HCT116 (cell line): Measurements from ENCODE around the gene RRH. TPM values are rescaled to one million over a fixed set of nuclear protein-coding genes. Genes with fewer than 3 reads are reported as not detected.

ENCODE experiments used
- ATAC-seq: fragments of 200-7000 bp; cut with Tn5 transposase; 2 replicates; pipeline ENCODE4 v1.9.1; 2020; ENCODE audit warnings: mild to moderate bottlenecking, moderate library complexity
- BruUV-seq: library from RNA; stranded (reverse); fragments of 400-500 nt; replicated peaks from 2 replicates; lab custom pipeline; 2021; lab: Mats Ljungman, UMichigan
- CTCF ChIA-PET: fragments of 300-600 bp; sonication (Branson Sonifier 250); formaldehyde crosslinking; loops from one replicate; lab custom pipeline; 2021; ENCODE audit warnings: antibody characterized with exemption; lab: Charles Lee
- POLR2A ChIA-PET: fragments of 300-600, 350-600 bp; sonication (Branson Sonifier 250); formaldehyde crosslinking; loops from one replicate; lab custom pipeline; 2021; ENCODE audit warnings: antibody characterized with exemption; lab: Charles Lee
- RAD21 ChIA-PET, 2 experiments: fragments of 300-600 bp; sonication (Branson Sonifier 250); formaldehyde crosslinking; loops; one replicate each; lab custom pipeline; 2023; ENCODE audit warnings: low total read pairs in 2 of 2; ENCODE audit not compliant: uncharacterized antibody in 2 of 2, unreplicated experiment in 2 of 2, low non-redundant PET in 1 of 2; lab: Charles Lee
- DNase-seq: peaks from one replicate; pipeline ENCODE4 v3.0.0-alpha.2; 2010; ENCODE audit warnings: low read depth, low spot score
- H2AFZ ChIP-seq: fragments of 200-600 bp; shearing (Covaris generic), sonication (generic); 2 replicates; pipeline ENCODE4 v1.6.1; 2017; ENCODE audit warnings: low read depth, mixed run types, mixed read lengths, antibody characterized with exemption, low read length; ENCODE audit not compliant: poor library complexity, severe bottlenecking
- H3K27ac ChIP-seq: 2 replicates; pipeline ENCODE4 v1.5.1; 2012; ENCODE audit warnings: low read depth, low read length
- H3K27me3 ChIP-seq: fragments of 200-600 bp; sonication (generic); 2 replicates; pipeline ENCODE4 v1.6.1; 2016; ENCODE audit warnings: mixed run types, low read length, mixed read lengths; ENCODE audit not compliant: insufficient read depth
- H3K36me3 ChIP-seq, 2 experiments: fragments of 200-500 bp in 1 of 2; fragments of 200-600 bp in 1 of 2; sonication (Bioruptor generic) in 1 of 2; sonication (generic) in 1 of 2; 2 replicates each; pipeline versions ENCODE4 v1.5.1 to v1.6.1; 2014 to 2016; ENCODE audit warnings: low read length in 2 of 2, inconsistent platforms in 1 of 2, mixed read lengths in 1 of 2, mixed run types in 1 of 2; ENCODE audit not compliant: insufficient read depth in 2 of 2, control insufficient read depth in 1 of 2
- H3K4me1 ChIP-seq, 2 experiments: fragments of 200-600 bp in 1 of 2; sonication (generic) in 1 of 2; 2 replicates each; pipeline versions ENCODE4 v1.5.1 to v1.6.1; 2012 to 2017; ENCODE audit warnings: low read length in 2 of 2, inconsistent platforms in 1 of 2, mild to moderate bottlenecking in 1 of 2, mixed read lengths in 1 of 2, mixed run types in 1 of 2, moderate library complexity in 1 of 2; ENCODE audit not compliant: insufficient read depth in 2 of 2, control insufficient read depth in 1 of 2
- H3K4me2 ChIP-seq: fragments of 200-600 bp; sonication (generic); 2 replicates; pipeline ENCODE4 v1.6.1; 2017; ENCODE audit warnings: mixed run types, low read length, mixed read lengths
- H3K4me3 ChIP-seq, 2 experiments: fragments of 200-600 bp in 1 of 2; sonication (generic) in 1 of 2; replicated peaks in 1 of 2; 2 replicates each; pipeline ENCODE4 v1.5.1; 2011 to 2016; ENCODE audit warnings: low read length in 2 of 2, control low read depth in 1 of 2, low read depth in 1 of 2, mild to moderate bottlenecking in 1 of 2, mixed read lengths in 1 of 2, mixed run types in 1 of 2
- H3K79me2 ChIP-seq: fragments of 200-600 bp; sonication (generic); 2 replicates; pipeline ENCODE4 v1.6.1; 2017; ENCODE audit warnings: mild to moderate bottlenecking, mixed run types, low read length, moderate library complexity, mixed read lengths; ENCODE audit not compliant: insufficient read depth
- H3K9ac ChIP-seq: fragments of 200-600 bp; sonication (generic); 2 replicates; pipeline ENCODE4 v1.6.1; 2016; ENCODE audit warnings: low read length, mixed read lengths
- H3K9me2 ChIP-seq: fragments of 200-600 bp; sonication (generic), shearing (Covaris generic); 2 replicates; pipeline ENCODE4 v1.6.1; 2017; ENCODE audit warnings: mixed run types, mild to moderate bottlenecking, moderate library complexity; ENCODE audit not compliant: insufficient read depth
- H3K9me3 ChIP-seq, 2 experiments: fragments of 200-500 bp in 1 of 2; fragments of 200-600 bp in 1 of 2; sonication (Bioruptor generic) in 1 of 2; sonication (generic) in 1 of 2; 2 replicates each; pipeline ENCODE4 v1.6.1; 2014 to 2017; ENCODE audit warnings: low read length in 2 of 2, mixed read lengths in 2 of 2, inconsistent platforms in 1 of 2, low read depth in 1 of 2, mild to moderate bottlenecking in 1 of 2, mixed run types in 1 of 2, moderate library complexity in 1 of 2; ENCODE audit not compliant: control insufficient read depth in 1 of 2, insufficient read depth in 1 of 2
- H4K20me1 ChIP-seq: fragments of 200-600 bp; sonication (generic), shearing (Covaris generic); 2 replicates; pipeline ENCODE4 v1.6.1; 2017; ENCODE audit warnings: mixed run types, mild to moderate bottlenecking, moderate library complexity; ENCODE audit not compliant: insufficient read depth
- ATF3 ChIP-seq: IDR thresholded peaks from 2 replicates; pipeline ENCODE4 v1.6.1; 2012
- CBX3 ChIP-seq: IDR thresholded peaks from 2 replicates; pipeline ENCODE4 v1.6.1; 2012; ENCODE audit warnings: low read depth
- CEBPB ChIP-seq: IDR thresholded peaks from 2 replicates; pipeline ENCODE4 v1.6.1; 2012; ENCODE audit warnings: low read depth
- EGR1 ChIP-seq: IDR thresholded peaks from 2 replicates; pipeline ENCODE4 v1.6.1; 2012; ENCODE audit warnings: low read depth
- ELF1 ChIP-seq: IDR thresholded peaks from 2 replicates; pipeline ENCODE4 v1.6.1; 2012; ENCODE audit warnings: low read depth, borderline replicate concordance
- EZH2phosphoT487 ChIP-seq: fragments of 200-600 bp; IDR thresholded peaks from 2 replicates; pipeline ENCODE4 v1.6.1; 2018; ENCODE audit warnings: antibody characterized with exemption, borderline replicate concordance
- FOSL1 ChIP-seq: IDR thresholded peaks from 2 replicates; pipeline ENCODE4 v1.6.1; 2012; ENCODE audit warnings: low read depth
- JUND ChIP-seq: IDR thresholded peaks from 2 replicates; pipeline ENCODE4 v1.6.1; 2012
- POLR2A ChIP-seq: IDR thresholded peaks from 2 replicates; pipeline ENCODE4 v1.7.0; 2011; ENCODE audit warnings: borderline replicate concordance; ENCODE audit not compliant: insufficient read depth, insufficient read length; ENCODE audit errors: extremely low read depth
- POLR2AphosphoS5 ChIP-seq: IDR thresholded peaks from 2 replicates; pipeline ENCODE4 v1.6.1; 2011; ENCODE audit warnings: mild to moderate bottlenecking, low read depth, low read length, moderate library complexity
- RAD21 ChIP-seq: IDR thresholded peaks from 2 replicates; pipeline ENCODE4 v1.6.1; 2012; ENCODE audit warnings: low read depth, mild to moderate bottlenecking
- REST ChIP-seq: IDR thresholded peaks from 2 replicates; pipeline ENCODE4 v1.6.1; 2012; ENCODE audit warnings: low read depth
- SP1 ChIP-seq: IDR thresholded peaks from 2 replicates; pipeline ENCODE4 v1.6.1; 2012; ENCODE audit warnings: low read depth
- SRF ChIP-seq: IDR thresholded peaks from 2 replicates; pipeline ENCODE4 v1.6.1; 2012; ENCODE audit warnings: low read depth
- TCF7L2 ChIP-seq: IDR thresholded peaks from 2 replicates; pipeline ENCODE4 v1.7.0; 2011; ENCODE audit warnings: borderline replicate concordance, inconsistent platforms; ENCODE audit not compliant: insufficient read depth, insufficient read length; ENCODE audit errors: extremely low read depth
- YY1 ChIP-seq: IDR thresholded peaks from 2 replicates; pipeline ENCODE4 v1.6.1; 2011; ENCODE audit warnings: low read length, low read depth, moderate library complexity, mild to moderate bottlenecking; ENCODE audit not compliant: insufficient replicate concordance; ENCODE audit errors: extremely low read depth
- ZBTB33 ChIP-seq: IDR thresholded peaks from 2 replicates; pipeline ENCODE4 v1.6.1; 2011; ENCODE audit warnings: mild to moderate bottlenecking, low read length, moderate library complexity; ENCODE audit not compliant: insufficient replicate concordance; ENCODE audit errors: extremely low read depth
- ZFX ChIP-seq: fragments of 450-650 bp; IDR thresholded peaks from 2 replicates; pipeline ENCODE4 v1.6.1; 2017
- ZNF274 ChIP-seq: fragments of 200-500 bp; sonication (Bioruptor generic); IDR thresholded peaks from 2 replicates; pipeline ENCODE4 v1.6.1; 2014; ENCODE audit warnings: mild to moderate bottlenecking, low read depth, low read length, inconsistent platforms
- intact Hi-C: fragments of 100-400 bp; cut with micrococcal nuclease; formaldehyde crosslinking; loops from 2 replicates; pipeline ENCODE4 v1.10.0; 2022
- total RNA-seq: library from RNA; stranded (reverse); gene quantifications from one replicate; pipeline ENCODE4 v1.2.1, GENCODE V29; 2021; ENCODE audit not compliant: unreplicated experiment

The RRH gene
- total RNA-seq, 1 experiment from 2014 or later, result 0.42 TPM

- no peak for DNase-seq
- POLR2A ChIA-PET, result no interaction called here
- no peak for ATAC-seq
Measured at GRCh38 chr4:109877400-109877799, 49.6 kb downstream of the RRH start.

More at GRCh38 chr4:109877400-109877799, 49.6 kb downstream of the RRH start:
- TF ChIP-seq ZBTB33 (no peak), SP1 (no peak), JUND (no peak), POLR2A (no peak), SRF (no peak), ZFX (no peak), ELF1 (no peak), POLR2AphosphoS5 (no peak), FOSL1 (no peak), CEBPB (no peak), RAD21 (no peak), ATF3 (no peak), EGR1 (no peak), EZH2phosphoT487 (no peak), REST (no peak), CBX3 (no peak), TCF7L2 (no peak), ZNF274 (no peak), YY1 (no peak)
- Histone ChIP-seq H3K9me3 (no peaks in the 10 kb centered on the region), H3K4me3 (no peak overlapping the region), H3K27ac (no peak overlapping the region), H4K20me1 (no peaks in the 10 kb centered on the region), H3K9me2 (no peaks in the 10 kb centered on the region), H3K4me2 (no peak overlapping the region), H3K27me3 (no peaks in the 10 kb centered on the region), H3K36me3 (no peaks in the 10 kb centered on the region), H3K79me2 (no peaks in the 10 kb centered on the region), H3K9ac (no peak overlapping the region), H3K4me1 (no peaks in the 10 kb centered on the region), H2AFZ (no peak overlapping the region)
- intact Hi-C loops, result no loop called here
- ChIA-PET CTCF (no interaction called here), RAD21 (no interaction called here)
- no TSS peak for BruUV-seq
